Measurements from ENCODE around the gene C1orf185.
"Not testable (repeated sequence)": the region's sequence is repeated elsewhere in the genome, so short reads cannot be mapped to it uniquely, and the experiment has no call there.

Gene C1orf185

GRCh38 chr1:51139474-51139873 is 37.4 kb downstream of the C1orf185 start:
- DNase-seq: no peak

- no peak for DNase-seq
Measured at GRCh38 chr1:51147394-51147793, 45.4 kb downstream of the C1orf185 start.

GRCh38 chr1:51154776-51155175 is 52.7 kb downstream of the C1orf185 start:
- no peak for DNase-seq

GRCh38 chr1:51156752-51157151 is 54.7 kb downstream of the C1orf185 start:
- no peak for DNase-seq

GRCh38 chr1:51157395-51157794 is 55.4 kb downstream of the C1orf185 start:
- DNase-seq: no peak

- DNase-seq: no peak
Measured at GRCh38 chr1:51158263-51158662, 56.2 kb downstream of the C1orf185 start.

GRCh38 chr1:51162560-51162959 is 60.5 kb downstream of the C1orf185 start:
- not testable (repeated sequence) for DNase-seq

- DNase-seq: no peak
Measured at GRCh38 chr1:51165540-51165939, 63.5 kb downstream of the C1orf185 start.

GRCh38 chr1:51168266-51168845 is 66.3 kb downstream of the C1orf185 start:
- no peak for DNase-seq

GRCh38 chr1:51168936-51169335 is 66.9 kb downstream of the C1orf185 start:
- DNase-seq: no peak

- no peak for DNase-seq
Measured at GRCh38 chr1:51170342-51170741, 68.3 kb downstream of the C1orf185 start.

- no peak for DNase-seq
Measured at GRCh38 chr1:51172811-51173210, 70.8 kb downstream of the C1orf185 start.

- DNase-seq: no peak
Measured at GRCh38 chr1:51175278-51175677, 73.2 kb downstream of the C1orf185 start.

- DNase-seq: not testable (repeated sequence)
Measured at GRCh38 chr1:51177988-51178387, 76.0 kb downstream of the C1orf185 start.

- no peak for DNase-seq
Measured at GRCh38 chr1:51188230-51188629, 86.2 kb downstream of the C1orf185 start.

GRCh38 chr1:51189421-51190073 is 87.5 kb downstream of the C1orf185 start:
- DNase-seq: peak in 1 of 2 experiments; percentile 26

GRCh38 chr1:51190961-51191360 is 88.9 kb downstream of the C1orf185 start:
- no peak for DNase-seq

GRCh38 chr1:51192213-51192843 is 90.3 kb downstream of the C1orf185 start:
- peak in 1 of 2 experiments; percentile 12 for DNase-seq

- no peak for DNase-seq
Measured at GRCh38 chr1:51193564-51193963, 91.5 kb downstream of the C1orf185 start.

All from cerebellar nuclear complex (tissue), 1 donor.